ENCODE measurements around the gene MTNR1A.
A peak's percentile ranks its signal among the peaks of the same experiment; 100 is the strongest.

Gene MTNR1A

DNA sequence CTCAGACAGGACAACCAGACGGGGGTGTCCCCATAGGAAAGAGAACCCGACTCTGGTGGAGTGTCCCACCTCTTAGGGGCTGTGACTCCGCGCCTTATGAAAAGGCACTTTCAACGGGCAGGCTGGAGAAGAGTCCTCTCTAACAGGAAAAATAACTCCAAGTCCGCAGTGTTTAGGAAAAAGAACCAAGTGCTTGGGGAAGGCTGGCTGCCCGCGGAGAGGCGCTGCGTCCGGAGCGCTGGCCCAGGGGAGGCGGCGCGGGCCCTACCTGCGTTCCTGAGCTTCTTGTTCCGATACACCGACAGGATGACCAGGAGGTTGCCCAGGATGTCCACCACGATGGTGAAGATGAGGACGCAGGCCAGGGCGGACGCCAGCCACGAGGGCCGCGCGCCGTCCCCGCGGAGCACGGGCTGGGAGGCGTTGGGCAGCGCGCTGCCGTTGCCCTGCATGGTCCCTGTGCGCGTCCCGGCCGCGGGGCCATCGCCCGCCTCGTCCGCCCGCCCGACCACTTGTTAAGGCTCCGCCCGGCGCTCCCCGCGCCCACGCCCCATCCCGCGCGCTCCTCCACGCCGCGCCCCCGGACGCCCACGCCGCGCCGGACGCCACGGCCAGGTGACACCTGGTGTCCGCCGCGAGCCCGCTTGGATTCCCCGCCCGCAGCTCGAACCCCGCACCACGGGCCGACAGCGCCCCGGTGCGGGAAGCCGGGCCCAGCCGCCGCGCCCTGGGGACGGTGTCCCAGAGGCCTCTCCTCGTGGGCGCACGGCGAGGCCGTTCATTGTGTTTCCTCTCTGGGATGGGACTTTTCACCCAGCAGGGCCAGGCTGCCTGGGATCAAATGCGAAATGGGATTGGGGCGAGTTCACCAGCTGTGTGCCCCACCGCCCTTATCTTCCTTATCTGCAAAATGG, at the start of gene MTNR1A:
TSS of gene MTNR1A (minus strand) at position 654 of the 914 bp plus-strand sequence. CDS start at position 452, 202 bp downstream.
- DNase-seq, result no peak

DNA sequence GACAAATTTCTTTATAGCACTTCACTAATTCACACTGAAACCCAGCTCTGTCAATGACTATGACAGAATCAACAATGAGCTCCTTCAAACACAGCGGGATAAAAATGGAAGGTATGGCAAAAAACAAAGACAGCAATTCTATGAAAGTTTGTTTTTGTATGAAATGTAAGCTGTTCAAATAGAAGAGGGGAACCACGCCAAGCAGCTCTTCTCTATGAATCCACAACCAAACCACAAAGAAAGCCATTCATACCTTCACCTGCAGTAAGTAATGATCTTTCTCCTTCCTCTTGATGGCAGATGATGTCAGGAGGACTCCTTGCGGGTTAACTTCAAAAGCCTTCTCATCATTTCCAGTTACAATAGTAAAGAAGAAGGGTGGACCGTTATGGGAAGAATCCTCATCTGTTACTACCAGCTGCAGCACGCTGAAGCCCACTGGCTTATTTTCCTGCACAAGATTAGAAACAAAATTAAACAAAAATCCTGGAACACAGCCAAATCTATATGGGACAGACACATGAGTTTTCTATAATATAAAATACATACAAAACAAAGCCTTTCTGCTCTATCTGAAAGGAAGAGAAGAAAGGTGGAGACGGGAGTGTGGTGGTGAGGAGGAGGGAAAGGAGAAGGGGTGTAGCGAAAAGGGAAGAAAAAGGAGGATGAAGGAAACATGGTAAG, 48.9 kb upstream of the MTNR1A start:
- DNase-seq, result no peak
- in situ Hi-C loops (cut with HindIII; ENCODE audit: low pct_ligation_motif_present, low pct_unique_long_range_greater_than_20kb, low sequenced_read_pairs), result no loop called here

More for the DNA sequence above, at the start of gene MTNR1A:
- in situ Hi-C loops (cut with HindIII; ENCODE audit: low pct_ligation_motif_present, low pct_unique_long_range_greater_than_20kb, low sequenced_read_pairs), result no loop called here

DNA sequence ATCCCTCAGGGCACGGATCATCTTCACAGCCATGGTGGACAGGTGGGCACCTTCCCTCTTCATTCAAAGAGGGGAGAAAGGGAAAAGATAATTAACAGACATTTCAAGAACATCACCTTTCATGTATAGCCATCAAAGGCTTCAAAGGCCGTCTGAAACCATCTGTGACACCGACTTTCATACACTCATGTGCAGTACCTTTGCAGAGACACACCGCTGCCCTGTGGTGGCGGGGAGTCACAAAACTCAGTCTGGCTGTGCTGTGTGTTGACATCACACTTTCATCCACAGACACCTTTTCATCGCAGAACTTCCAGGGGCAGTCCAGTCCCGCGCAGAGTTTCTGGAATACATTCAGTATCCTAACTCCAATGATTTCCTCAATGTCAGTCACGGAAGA, 47.6 kb upstream of the MTNR1A start:
- in situ Hi-C loops (cut with HindIII; ENCODE audit: low pct_ligation_motif_present, low pct_unique_long_range_greater_than_20kb, low sequenced_read_pairs), result no loop called here
- DNase-seq, result no peak

DNA sequence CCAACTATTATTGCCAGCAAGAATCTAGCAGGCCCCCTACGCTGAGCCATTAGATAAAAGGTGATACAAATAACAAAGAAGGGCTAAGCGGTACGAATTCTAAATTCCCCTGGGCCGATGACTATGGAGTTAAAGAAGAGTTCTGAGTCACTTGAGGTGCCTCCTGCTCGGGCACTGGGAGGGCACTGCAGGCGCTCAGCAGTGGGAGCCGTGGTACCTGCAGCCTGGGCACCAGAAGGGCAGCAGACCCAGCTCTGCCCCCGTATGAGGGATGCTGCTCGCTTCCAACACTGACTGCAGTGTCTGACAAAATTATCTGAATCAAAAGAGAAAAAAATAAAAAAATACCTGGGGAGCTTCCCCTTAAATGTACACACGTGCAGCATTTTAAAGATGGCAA, 44.1 kb upstream of the MTNR1A start:
- in situ Hi-C loops (cut with HindIII; ENCODE audit: low pct_ligation_motif_present, low pct_unique_long_range_greater_than_20kb, low sequenced_read_pairs), result no loop called here
- DNase-seq, result no peak

DNA sequence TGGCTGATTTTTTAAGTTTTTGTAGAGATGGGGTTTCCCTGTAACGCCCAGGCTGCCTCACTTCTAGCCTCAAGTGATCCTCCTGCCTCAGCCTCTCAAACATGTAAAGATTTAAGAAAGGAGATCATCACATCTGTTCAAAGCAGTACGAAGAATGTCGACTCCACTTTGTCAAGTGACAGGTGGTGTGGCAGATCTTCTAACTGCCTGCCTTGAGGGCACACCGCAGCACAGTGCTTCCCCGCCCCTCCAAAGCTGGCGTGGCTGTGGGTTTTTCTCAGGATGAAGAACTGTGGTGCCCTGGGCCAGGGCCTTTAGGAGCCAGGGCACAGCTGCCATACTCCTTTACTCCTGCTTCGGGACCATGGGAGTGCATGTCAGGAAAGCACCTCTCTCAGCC, 43.3 kb upstream of the MTNR1A start:
- in situ Hi-C loops (cut with HindIII; ENCODE audit: low pct_ligation_motif_present, low pct_unique_long_range_greater_than_20kb, low sequenced_read_pairs), result no loop called here
- no peak for DNase-seq

DNA sequence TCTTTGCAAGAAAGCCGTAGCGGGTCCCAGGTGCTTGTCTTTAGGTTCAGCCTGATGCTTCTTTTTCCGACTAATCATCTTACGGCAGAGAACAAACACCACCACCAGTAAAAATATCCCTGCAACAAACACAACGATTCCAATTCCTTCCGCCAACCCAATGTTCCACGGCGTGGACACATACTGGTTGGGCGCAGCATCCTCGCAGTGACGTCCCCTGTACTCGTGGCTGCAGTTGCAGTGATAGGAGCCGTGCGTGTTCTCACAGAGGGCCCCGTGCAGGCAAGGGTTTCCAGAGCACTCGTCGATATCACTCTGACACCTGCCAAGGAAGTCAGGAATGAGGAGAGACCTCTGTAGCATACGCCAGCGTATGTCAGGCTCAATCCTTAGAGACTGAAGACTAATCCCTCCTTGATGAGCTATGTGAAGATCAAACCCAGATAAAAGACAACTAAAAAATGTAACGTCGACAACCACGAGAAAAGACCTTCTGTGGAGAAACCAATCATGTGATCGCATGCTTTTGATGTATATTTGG, 41.6 kb upstream of the MTNR1A start:
- no peak for DNase-seq
- in situ Hi-C loops (cut with HindIII; ENCODE audit: low pct_ligation_motif_present, low pct_unique_long_range_greater_than_20kb, low sequenced_read_pairs), result no loop called here

DNA sequence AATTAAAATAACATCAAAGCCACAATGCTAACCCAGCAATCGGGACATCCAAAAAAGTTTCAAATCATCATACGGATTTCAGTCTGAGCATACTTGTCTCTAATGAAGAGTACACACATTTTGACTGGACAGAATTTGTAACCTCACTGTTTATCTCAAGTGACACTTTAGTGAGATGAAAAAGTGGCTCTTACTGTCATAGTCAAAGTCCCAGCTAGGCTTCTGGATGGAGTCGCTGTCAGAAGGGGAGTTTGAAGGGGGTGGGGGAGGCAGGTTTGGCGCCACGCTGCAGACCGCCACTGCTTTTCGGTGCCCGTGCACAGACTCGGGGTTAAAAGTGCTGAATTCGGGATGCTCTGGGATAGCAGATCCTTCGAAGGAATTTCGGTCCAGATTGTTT, 41.0 kb upstream of the MTNR1A start:
- no peak for DNase-seq
- in situ Hi-C loops (cut with HindIII; ENCODE audit: low pct_ligation_motif_present, low pct_unique_long_range_greater_than_20kb, low sequenced_read_pairs), result no loop called here

DNA sequence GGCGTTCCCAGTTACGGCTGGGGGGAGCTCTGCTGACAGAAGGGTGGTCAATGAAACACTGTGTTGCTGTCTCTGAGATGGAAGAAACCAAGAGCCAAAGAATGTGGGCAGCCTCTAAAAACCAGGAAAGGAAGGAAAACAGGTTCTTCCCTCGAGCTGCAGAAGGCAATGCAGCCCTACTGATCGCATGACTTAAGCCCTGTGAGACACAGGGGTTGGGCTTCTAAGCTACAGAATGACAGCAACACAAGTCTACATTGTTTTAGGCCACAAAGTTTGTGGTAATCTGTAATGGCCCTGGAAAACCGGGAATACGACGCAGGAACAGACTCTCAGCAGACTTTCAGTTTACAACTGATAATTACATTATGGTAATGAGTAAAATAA, 38.2 kb upstream of the MTNR1A start:
- in situ Hi-C loops (cut with HindIII; ENCODE audit: low pct_ligation_motif_present, low pct_unique_long_range_greater_than_20kb, low sequenced_read_pairs), result no loop called here
- DNase-seq, result no peak

DNA sequence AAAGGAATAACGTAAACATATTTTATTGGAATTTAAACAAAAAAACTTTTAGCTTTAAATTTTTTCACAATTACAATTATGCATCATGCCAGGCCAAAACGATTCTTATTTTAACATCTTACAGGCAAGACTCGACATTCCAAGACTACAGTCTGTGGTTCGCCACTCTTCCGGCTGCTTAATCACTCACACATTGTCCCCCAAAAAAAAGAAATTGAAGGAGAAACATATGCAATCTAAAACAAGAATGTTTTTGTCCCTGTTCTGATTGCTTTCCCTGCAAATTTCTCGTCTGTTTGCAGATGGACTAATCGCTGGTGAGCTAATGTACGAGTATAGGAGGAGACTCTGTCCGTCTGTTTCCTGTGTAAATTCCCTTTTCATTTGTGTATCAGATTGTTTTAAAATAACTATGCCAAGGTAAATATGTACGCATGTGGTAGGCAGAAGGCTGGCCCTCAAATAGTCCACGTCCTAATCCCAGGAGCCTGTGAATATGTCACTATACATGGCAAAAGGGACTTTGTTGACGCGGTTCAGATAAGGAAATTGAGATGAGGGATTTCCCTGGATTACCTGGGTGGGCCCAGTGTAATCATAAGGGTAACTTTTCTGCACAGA, 37.7 kb upstream of the MTNR1A start:
- in situ Hi-C loops (cut with HindIII; ENCODE audit: low pct_ligation_motif_present, low pct_unique_long_range_greater_than_20kb, low sequenced_read_pairs), result no loop called here

DNA sequence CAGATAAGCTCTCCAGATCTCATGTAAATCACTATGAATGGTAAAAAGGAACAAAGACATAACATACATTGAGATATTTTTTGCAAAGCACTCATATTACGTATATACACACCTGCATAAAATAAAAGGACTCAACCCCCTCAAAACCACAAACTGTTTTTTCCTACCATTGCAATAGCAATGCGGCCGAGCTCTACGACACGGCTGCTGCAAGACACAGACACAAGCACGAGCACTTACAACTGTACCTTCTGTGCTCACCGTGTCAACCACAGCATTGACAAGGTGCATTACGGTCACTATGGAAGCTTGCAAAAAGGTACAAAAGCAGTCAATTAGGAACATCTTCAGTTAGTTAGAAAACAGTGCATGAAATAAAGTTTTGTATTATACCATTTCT, 37.1 kb upstream of the MTNR1A start:
- DNase-seq, result no peak
- in situ Hi-C loops (cut with HindIII; ENCODE audit: low pct_ligation_motif_present, low pct_unique_long_range_greater_than_20kb, low sequenced_read_pairs), result no loop called here

More for the DNA sequence above, 37.7 kb upstream of the MTNR1A start:
- no peak for DNase-seq

DNA sequence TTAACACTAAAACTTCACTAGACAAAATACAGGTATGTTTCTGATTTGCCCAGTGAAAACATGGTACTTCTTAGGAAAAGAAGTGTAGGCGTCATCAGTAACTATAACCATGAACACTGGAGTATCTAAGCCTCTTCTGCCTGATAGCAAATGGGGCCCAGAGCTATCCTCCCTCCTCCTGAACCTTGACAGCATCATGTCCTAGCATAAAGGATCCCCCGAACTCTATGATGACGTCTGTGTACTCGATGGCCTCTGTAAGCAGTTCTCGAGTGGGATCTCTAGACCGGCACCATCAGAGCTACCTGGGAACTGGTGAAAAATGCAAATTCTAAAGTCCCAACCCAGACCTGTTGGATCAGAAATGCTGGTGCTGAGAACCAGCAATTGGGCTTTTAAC, 36.3 kb upstream of the MTNR1A start:
- in situ Hi-C loops (cut with HindIII; ENCODE audit: low pct_ligation_motif_present, low pct_unique_long_range_greater_than_20kb, low sequenced_read_pairs), result no loop called here

DNA sequence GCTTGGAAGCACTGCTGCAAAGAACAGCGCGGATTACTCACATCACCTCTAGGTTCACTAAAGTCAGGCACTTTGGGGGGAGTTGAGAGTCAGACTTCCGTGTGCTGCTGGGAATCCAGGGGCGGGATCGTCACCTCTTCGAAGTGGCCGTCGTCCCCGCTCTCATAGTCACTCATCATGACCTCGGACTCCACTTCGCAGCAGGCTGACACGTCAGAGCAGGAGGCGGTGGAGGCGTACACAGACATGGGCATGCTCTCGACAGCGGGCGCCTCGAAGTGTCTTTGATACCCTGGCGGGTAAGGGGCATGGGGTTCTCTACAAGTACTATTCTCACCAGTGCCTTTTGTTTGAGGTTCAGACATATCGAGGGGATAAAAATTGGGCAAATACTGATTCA, 33.1 kb upstream of the MTNR1A start:
- in situ Hi-C loops (cut with HindIII; ENCODE audit: low pct_ligation_motif_present, low pct_unique_long_range_greater_than_20kb, low sequenced_read_pairs), result no loop called here

More for the DNA sequence above, 36.3 kb upstream of the MTNR1A start:
- DNase-seq, result no peak

DNA sequence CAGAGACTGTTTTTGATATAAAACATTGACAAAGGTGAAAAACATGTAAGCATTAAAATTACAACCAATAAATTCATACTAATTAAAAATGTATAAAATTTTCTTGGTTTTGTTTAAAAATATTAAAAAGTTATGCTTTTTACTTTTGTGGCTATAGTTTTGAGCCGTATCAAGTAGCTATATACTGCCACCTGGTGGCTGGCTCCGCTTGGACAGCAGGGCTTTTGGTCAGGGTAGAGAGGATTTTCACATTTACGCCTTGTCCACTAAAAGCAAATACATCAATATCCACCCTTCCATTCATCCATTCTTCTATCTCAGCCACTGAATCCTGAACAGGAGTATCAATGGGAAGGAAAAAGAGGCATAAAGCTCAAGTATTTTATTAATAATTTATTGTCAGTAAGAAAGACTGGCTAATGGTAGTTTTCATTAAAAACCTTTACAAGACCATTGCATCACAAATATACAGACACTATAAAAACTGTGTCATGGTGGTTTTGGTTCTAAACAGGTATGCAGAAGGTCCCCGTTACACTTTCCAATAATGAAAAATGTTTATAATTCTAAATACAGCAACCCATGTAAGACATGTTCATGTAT, 32.1 kb upstream of the MTNR1A start:
- DNase-seq, result peak; percentile 57
- in situ Hi-C loops (cut with HindIII; ENCODE audit: low pct_ligation_motif_present, low pct_unique_long_range_greater_than_20kb, low sequenced_read_pairs), result no loop called here

More for the DNA sequence above, 33.1 kb upstream of the MTNR1A start:
- DNase-seq, result no peak

DNA sequence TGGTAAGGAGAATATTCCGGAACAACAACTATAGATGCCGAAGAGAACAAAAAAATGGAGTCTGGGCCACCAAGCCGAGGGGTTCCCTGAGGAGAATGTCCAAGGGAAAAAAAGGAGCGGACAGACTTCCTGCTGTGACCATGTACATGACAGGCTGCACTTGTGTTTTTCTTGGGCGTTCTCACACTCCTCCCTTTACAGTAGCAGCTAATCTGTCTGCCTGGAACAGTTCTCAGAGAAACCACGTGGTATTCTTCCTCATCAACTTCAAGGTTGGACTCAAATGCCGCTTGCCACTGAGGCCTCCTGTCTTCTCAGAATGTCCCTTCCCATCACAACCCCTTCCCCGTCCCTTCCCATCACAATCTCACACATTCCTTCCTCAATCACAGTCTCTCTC, 30.8 kb upstream of the MTNR1A start:
- DNase-seq, result no peak
- in situ Hi-C loops (cut with HindIII; ENCODE audit: low pct_ligation_motif_present, low pct_unique_long_range_greater_than_20kb, low sequenced_read_pairs), result no loop called here

DNA sequence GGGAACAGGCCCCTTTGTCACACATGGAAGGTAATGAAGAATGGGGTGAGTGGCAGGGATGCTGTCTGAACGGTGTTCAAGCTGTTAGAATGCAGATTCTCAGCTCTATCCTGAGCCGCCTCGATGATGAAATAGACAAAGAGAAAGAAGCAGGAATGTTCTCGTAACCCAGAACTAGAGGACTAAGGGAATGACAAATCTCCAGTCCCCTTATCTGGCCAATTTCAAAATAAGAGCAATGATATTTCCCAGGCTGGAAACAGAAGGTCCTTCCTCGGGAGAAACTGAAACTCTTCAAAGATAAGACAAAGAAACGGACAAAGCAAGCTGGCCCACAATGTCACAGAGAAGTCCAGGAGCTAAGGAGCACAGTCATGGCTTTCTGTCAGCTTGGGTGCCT, 29.5 kb upstream of the MTNR1A start:
- in situ Hi-C loops (cut with HindIII; ENCODE audit: low pct_ligation_motif_present, low pct_unique_long_range_greater_than_20kb, low sequenced_read_pairs), result no loop called here
- no peak for DNase-seq

DNA sequence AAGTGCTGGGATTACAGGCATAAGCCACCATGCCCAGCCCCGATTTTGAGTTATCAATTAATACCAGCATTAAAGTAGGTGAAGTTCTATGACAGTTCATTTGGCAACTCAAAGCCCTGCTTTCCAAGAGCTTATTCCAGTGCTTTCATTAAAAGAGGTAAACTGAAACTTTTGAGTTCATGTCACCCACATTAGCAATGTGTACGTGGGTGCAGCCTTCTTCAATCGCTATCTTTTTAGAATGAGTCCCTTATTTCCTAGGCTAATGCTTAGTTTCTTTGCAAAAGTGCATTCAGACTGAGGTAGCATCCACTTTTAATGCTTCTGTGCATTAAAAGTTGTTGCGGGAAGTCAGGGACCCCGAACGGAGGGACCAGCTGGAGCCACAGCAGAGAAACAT, 26.1 kb upstream of the MTNR1A start:
- no peak for DNase-seq
- in situ Hi-C loops (cut with HindIII; ENCODE audit: low pct_ligation_motif_present, low pct_unique_long_range_greater_than_20kb, low sequenced_read_pairs), result no loop called here

DNA sequence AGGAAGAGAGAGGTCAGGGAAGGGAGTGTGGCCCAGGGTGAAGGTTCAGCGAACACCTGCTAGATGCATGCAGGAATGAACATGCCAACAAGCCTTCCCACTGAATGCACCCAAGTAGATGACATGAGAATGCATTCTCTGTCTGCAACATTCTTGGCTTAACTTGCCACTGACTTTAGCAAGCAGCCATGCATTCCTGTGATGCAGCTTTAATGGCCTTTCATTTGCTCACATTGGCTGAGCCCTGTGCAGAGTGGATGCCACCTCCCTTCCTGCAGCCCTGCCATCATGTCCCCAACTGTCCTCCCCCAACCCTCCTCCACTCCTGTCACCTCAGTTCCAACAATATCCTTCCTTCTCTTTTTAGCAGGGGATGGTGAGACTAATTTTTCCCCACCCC, 25.3 kb upstream of the MTNR1A start:
- in situ Hi-C loops (cut with HindIII; ENCODE audit: low pct_ligation_motif_present, low pct_unique_long_range_greater_than_20kb, low sequenced_read_pairs), result no loop called here
- DNase-seq, result no peak

DNA sequence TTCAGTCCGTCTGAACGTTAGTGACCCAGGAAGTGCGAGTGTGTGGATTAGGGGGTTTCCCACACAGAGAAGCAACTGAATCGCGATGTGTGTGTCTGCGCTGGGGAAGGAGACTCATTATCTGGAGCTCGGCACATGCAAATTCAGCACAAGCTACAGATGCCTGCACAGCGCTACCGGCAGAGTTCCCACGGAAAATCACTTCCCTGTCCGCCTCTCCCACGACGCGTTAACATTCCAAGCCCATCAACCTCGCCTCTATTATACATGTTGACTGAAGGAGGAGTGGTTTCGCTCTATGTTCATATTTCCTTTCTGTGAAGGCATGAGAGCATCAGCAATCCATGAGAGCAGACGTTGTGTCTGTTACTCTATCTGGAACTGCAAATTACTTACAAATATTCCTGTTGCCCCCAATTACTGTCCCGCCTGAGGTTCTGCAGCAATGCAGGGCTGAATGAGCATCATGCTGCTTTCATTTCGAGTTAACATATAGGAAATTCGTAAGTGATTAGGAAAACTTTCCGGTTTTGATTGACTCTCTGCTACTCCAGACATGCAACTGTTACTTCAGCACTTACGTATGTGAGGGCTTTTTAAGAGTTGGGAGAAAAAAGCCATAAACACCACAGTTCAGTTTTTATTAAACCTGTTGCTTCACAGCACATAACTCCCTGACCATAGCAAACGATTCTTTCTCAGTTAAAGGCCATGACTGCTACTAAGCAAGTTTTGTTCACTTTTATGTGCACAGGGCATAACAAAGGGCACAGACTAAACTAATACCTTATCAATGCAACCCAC, 15.0 kb upstream of the MTNR1A start:
- DNase-seq, result peak; percentile 52
- in situ Hi-C loops (cut with HindIII; ENCODE audit: low pct_ligation_motif_present, low pct_unique_long_range_greater_than_20kb, low sequenced_read_pairs), result no loop called here

Measured in ACHN (cell line).